Mucosa of descending colon (tissue), 3 donors: ENCODE measurements around the gene ADCY5. TPM values are rescaled to one million over a fixed set of nuclear protein-coding genes. Genes with fewer than 3 reads are reported as not detected.

Source experiments
- ATAC-seq: fragments of 200-7000 bp; cut with Tn5 transposase; one replicate; pipeline ENCODE4 v1.9.1; 2020; ENCODE audit warnings: mild to moderate bottlenecking, moderate library complexity
- DNase-seq, 3 donors: peaks; one replicate each; pipeline ENCODE4 v3.0.0-alpha.2; 2020
- H3K36me3 ChIP-seq: fragments of 200-600 bp; one replicate; pipeline ENCODE4 v1.8.0; 2021; ENCODE audit warnings: low read depth, mild to moderate bottlenecking
- H3K4me1 ChIP-seq: fragments of 200-600 bp; one replicate; pipeline ENCODE4 v1.8.0; 2021; ENCODE audit warnings: low read depth, mild to moderate bottlenecking
- H3K4me3 ChIP-seq: fragments of 200-600 bp; one replicate; pipeline ENCODE4 v1.8.0; 2021; ENCODE audit warnings: mild to moderate bottlenecking
- H3K9me3 ChIP-seq: fragments of 200-600 bp; one replicate; pipeline ENCODE4 v1.8.0; 2021; ENCODE audit warnings: mild to moderate bottlenecking
- CTCF ChIP-seq: fragments of 200-600 bp; IDR thresholded peaks from one replicate; pipeline ENCODE4 v1.8.0; 2022; ENCODE audit warnings: antibody characterized with exemption, mild to moderate bottlenecking
- intact Hi-C, 2 donors: fragments of 100-400 bp; cut with DNase I in 1 of 2; cut with micrococcal nuclease in 1 of 2; formaldehyde crosslinking; loops; one replicate each; pipeline versions ENCODE4 v1.11.0 to v1.11.1; 2022; cut with DNase I, micrococcal nuclease
- total RNA-seq, 3 donors: library from RNA; stranded (reverse); fragmentation: NEBNext Ultra II Directional in 2 of 3; extraction: Animal tissue kit (Norgen Biotek cat#: 25700) in 2 of 3; gene quantifications; one replicate each; pipeline versions ENCODE4 v1.2.1 to v1.2.4, GENCODE V29; 2021 to 2023
- donor health status: DM: no; HTN: no; CAD: no; lungs with moderate emphysema.
- donor health status: DM: no; HTN: no; CAD: no.
- donor health status: DM: no; HTN: yes; CAD: no.

ADCY5 gene
- total RNA-seq, 3 donors from 2014 or later = 7.8 to 72.6 (median 12.6) TPM

DNA sequence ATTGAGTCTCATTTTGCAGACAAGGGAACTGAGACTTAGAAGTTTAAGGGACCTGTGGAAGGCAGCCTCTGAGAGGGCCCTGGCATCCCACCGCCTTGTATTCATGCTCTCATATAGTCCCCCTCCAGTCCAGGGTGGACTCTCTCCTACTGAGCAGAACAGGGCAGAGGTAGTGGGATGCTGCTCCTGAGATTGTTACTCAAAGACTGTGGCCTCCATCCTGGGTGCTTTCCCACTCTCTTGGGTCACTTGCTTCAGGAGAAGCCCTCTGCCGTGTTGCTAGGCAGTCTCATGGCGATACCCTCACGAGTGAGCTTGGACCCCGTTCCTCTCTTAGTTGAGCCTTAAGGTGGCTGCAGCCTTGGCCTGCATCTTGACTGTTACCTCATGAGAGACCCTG lies 22.2 kb upstream of the ADCY5 start:
- TF ChIP-seq CTCF = no peak
- H3K9me3 ChIP-seq = no peaks in the 10 kb centered on the region
- intact Hi-C loops = no loop called here
- H3K4me3 ChIP-seq = no peak overlapping the region
- H3K4me1 ChIP-seq = no peaks in the 10 kb centered on the region
- ATAC-seq = no peak
- H3K36me3 ChIP-seq = no peaks in the 10 kb centered on the region
- DNase-seq = no peak

DNA sequence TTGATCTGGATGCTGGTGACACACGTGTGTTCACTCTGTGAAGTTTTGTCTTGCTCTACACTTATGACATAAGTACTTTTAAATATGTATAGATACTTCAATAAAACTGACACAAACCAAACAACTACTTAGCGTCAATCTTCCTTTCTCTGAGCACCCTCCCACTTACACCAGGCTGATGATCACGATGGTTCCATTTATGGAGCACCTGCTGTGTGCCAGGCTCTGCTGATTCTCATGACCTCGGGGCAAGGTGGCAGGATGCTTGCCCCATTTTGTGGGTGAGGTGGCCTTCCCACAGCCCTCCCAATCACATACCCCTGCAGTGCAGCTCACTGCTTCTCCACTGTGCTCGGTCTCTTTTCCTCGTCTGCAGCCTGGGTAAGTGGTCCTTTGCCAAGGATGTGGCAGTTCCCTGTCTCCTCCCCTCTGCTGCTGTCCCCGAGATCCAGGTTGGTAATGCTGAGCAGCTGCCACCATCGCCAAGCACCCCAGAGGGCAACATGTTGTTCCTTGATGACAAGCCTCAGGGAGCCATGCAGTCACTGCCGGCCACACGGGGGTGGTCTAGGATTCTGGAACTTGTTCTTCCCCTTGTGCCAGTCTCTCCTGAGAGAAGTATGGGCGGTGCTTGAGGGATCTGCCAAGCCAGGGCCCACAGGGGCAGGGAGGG lies 20.6 kb upstream of the ADCY5 start:
- ATAC-seq (no peak), DNase-seq (no peak)
- no peak overlapping the region for H3K4me3 ChIP-seq
- intact Hi-C loops = no loop called here
- no peak for TF ChIP-seq CTCF
- no peaks in the 10 kb centered on the region for H3K9me3 ChIP-seq
- H3K4me1 ChIP-seq = no peaks in the 10 kb centered on the region
- H3K36me3 ChIP-seq = no peaks in the 10 kb centered on the region

DNA sequence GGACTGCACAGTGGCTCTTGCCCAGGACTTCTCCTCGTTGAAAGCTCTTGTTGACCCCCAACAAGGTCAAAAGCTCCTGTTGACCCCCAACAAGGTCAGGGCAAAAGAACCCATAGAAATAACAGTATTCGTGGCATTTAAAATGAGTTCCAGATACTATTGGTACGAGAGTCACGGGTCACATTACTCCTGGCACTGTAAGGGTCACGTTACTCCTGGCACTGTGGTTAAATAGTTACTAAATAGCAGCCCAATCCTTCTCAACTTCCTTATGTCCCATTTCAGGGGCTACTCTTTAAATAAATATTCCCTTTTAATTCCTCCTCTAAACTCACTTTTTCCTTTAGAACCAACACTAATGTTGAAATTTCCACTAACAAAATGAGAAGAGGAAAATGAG lies 18.2 kb upstream of the ADCY5 start:
- DNase-seq (no peak), ATAC-seq (no peak)
- H3K4me1 ChIP-seq = no peaks in the 10 kb centered on the region
- intact Hi-C loops = no loop called here
- no peaks in the 10 kb centered on the region for H3K9me3 ChIP-seq
- H3K4me3 ChIP-seq = no peak overlapping the region
- no peaks in the 10 kb centered on the region for H3K36me3 ChIP-seq
- no peak for TF ChIP-seq CTCF

GRCh38 chr3:123464211-123464610 lies 15.3 kb upstream of the ADCY5 start:
- TF ChIP-seq CTCF = no peak
- intact Hi-C loops = no loop called here
- H3K36me3 ChIP-seq = no peaks in the 10 kb centered on the region
- no peaks in the 10 kb centered on the region for H3K4me1 ChIP-seq
- no peak overlapping the region for H3K4me3 ChIP-seq
- no peak for ATAC-seq
- H3K9me3 ChIP-seq = no peaks in the 10 kb centered on the region
- DNase-seq = no peak

- no peaks in the 10 kb centered on the region for H3K36me3 ChIP-seq
- no peak for DNase-seq
- TF ChIP-seq CTCF = no peak
- intact Hi-C loops = no loop called here
- no peaks in the 10 kb centered on the region for H3K9me3 ChIP-seq
- no peak overlapping the region for H3K4me3 ChIP-seq
- H3K4me1 ChIP-seq = no peaks in the 10 kb centered on the region
- ATAC-seq = no peak
These were observed 11.0 kb upstream of the ADCY5 start for GRCh38 chr3:123459862-123460261.

GRCh38 chr3:123458255-123458654 lies 9.4 kb upstream of the ADCY5 start:
- intact Hi-C loops = no loop called here
- TF ChIP-seq CTCF = no peak
- H3K36me3 ChIP-seq = no peaks in the 10 kb centered on the region
- H3K4me3 ChIP-seq = no peak overlapping the region
- ATAC-seq = no peak
- H3K4me1 ChIP-seq = no peaks in the 10 kb centered on the region
- DNase-seq = no peak
- H3K9me3 ChIP-seq = no peaks in the 10 kb centered on the region
